GM23248 (cell line): ENCODE measurements around the gene KITLG. TPM values are rescaled to one million over a fixed set of nuclear protein-coding genes. Genes with fewer than 3 reads are reported as not detected.
A peak's percentile ranks its signal among the peaks of the same experiment; 100 is the strongest.

Source experiments
- DNase-seq: peaks from one replicate; pipeline ENCODE4 v3.0.0-alpha.2; 2015
- H2AFZ ChIP-seq: fragments of 200-600 bp; sonication (generic); 2 replicates; pipeline ENCODE4 v1.6.1; 2016; ENCODE audit warnings: antibody characterized with exemption
- H3F3A ChIP-seq: fragments of 200-600 bp; sonication (generic); 2 replicates; pipeline ENCODE4 v1.6.1; 2016; ENCODE audit warnings: mild to moderate bottlenecking, antibody characterized with exemption, mixed run types; ENCODE audit not compliant: insufficient read depth
- H3K27ac ChIP-seq: fragments of 200-600 bp; sonication (generic); 2 replicates; pipeline ENCODE4 v1.5.1; 2016; ENCODE audit warnings: mild to moderate bottlenecking
- H3K27me3 ChIP-seq: fragments of 200-600 bp; sonication (generic); replicated peaks from 2 replicates; pipeline ENCODE4 v1.6.1; 2016; ENCODE audit warnings: mild to moderate bottlenecking; ENCODE audit not compliant: insufficient read depth
- H3K36me3 ChIP-seq: fragments of 200-600 bp; sonication (generic); 2 replicates; pipeline ENCODE4 v1.6.1; 2016; ENCODE audit warnings: low read depth, mild to moderate bottlenecking
- H3K4me1 ChIP-seq: fragments of 200-600 bp; sonication (generic); 2 replicates; pipeline ENCODE4 v1.6.1; 2016; ENCODE audit warnings: mild to moderate bottlenecking; ENCODE audit not compliant: insufficient read depth
- H3K4me2 ChIP-seq: fragments of 200-600 bp; sonication (generic); one replicate; pipeline ENCODE4 v1.6.1; 2016; ENCODE audit warnings: mild to moderate bottlenecking; ENCODE audit not compliant: unreplicated experiment
- H3K4me3 ChIP-seq: fragments of 200-600 bp; sonication (generic); 2 replicates; pipeline ENCODE4 v1.5.1; 2016; ENCODE audit warnings: mild to moderate bottlenecking
- H3K79me2 ChIP-seq: fragments of 200-600 bp; sonication (generic); 2 replicates; pipeline ENCODE4 v1.6.1; 2016; ENCODE audit warnings: mild to moderate bottlenecking; ENCODE audit not compliant: insufficient read depth
- H3K9ac ChIP-seq: fragments of 200-600 bp; sonication (generic); 2 replicates; pipeline ENCODE4 v1.6.1; 2016; ENCODE audit warnings: mild to moderate bottlenecking
- H3K9me2 ChIP-seq: fragments of 200-600 bp; sonication (generic); 2 replicates; pipeline ENCODE4 v1.6.1; 2016; ENCODE audit warnings: mixed run types, mild to moderate bottlenecking, moderate library complexity; ENCODE audit not compliant: insufficient read depth
- H3K9me3 ChIP-seq: fragments of 200-600 bp; sonication (generic); one replicate; pipeline ENCODE4 v1.6.1; 2017; ENCODE audit warnings: low read depth
- H4K20me1 ChIP-seq: fragments of 200-600 bp; sonication (generic); 2 replicates; pipeline ENCODE4 v1.6.0; 2016; ENCODE audit not compliant: insufficient read depth
- EZH2 ChIP-seq: fragments of 200-600 bp; sonication (generic); IDR thresholded peaks from 2 replicates; pipeline ENCODE4 v1.6.1; 2018; ENCODE audit warnings: antibody characterized with exemption, mild to moderate bottlenecking; ENCODE audit not compliant: insufficient read depth, poor library complexity, severe bottlenecking
- EZH2phosphoT487 ChIP-seq: fragments of 200-600 bp; sonication (generic); IDR thresholded peaks from 2 replicates; pipeline ENCODE4 v1.6.1; 2018; ENCODE audit warnings: antibody characterized with exemption, moderate library complexity, mild to moderate bottlenecking, low read depth; ENCODE audit not compliant: insufficient read depth
- WGBS, 2 experiments: methylation state at CpG; one replicate each; pipeline ENCODE4 v1.1.6; 2015 to 2017; ENCODE audit warnings: low lambda C conversion rate in 2 of 2, low coverage in 1 of 2; ENCODE audit errors: missing lambda C conversion rate in 2 of 2; 5-methylcytosine and 5-hydroxymethylcytosine counted together
- in situ Hi-C: fragments of 300-500 bp; cut with MboI; formaldehyde crosslinking; loops from 2 replicates; pipeline ENCODE4 v1.15.0; 2020
- polyA plus RNA-seq: library from polyadenylated mRNA; unstranded; fragments of >200 nt; fragmentation: Nextera tagmentation; extraction: Ambion mirVana; gene quantifications from 2 replicates; pipeline ENCODE4 v1.2.1, GENCODE V29; 2016
- small RNA-seq: library from RNA; depleted of rRNA; stranded (forward); fragments of <200 nt; gene quantifications from one replicate; pipeline ENCODE3, GENCODE V24; 2014; ENCODE audit warnings: low read depth, low replicate concordance
- total RNA-seq: library from RNA; depleted of rRNA; stranded (reverse); fragments of >200 nt; shearing (Covaris generic); gene quantifications from 2 replicates; pipeline ENCODE4 v1.2.3, GENCODE V29; 2014

The KITLG gene
- total and polyA plus RNA-seq, 2 experiments from 2014 or later, result 34.8 to 98.4 TPM

DNA sequence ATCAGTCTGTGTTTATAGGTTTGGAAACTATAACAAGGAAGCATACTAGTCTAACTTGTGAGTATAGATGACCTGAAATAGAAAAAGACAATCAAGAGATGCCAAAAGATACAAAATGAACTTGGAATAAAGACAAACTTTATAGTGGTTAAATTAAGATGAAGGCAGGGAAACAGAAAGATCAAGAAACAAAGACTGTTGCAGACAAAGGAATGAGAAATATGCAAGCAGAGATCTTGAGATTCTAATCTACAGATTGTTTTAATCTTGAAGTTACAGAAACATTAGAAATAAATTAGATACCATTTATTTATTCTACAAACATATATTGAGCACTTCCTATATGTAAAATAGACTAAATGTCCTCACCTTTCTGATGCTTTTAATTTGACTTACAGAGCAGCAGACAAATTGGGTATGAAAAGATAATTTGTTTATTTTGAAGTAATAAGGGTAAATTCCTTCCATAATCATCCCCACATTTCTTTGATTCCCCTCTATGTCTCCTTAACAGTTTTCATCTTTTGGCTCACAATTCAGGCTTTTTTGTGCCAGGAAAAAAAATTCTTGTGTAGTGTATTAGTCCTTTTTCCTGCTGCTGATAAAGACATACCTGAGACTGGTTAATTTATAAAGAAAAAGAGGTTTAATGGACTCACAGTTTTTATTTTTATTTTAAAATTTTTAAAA, 134.4 kb downstream of the KITLG start:
- Histone ChIP-seq H3K79me2 (no peaks in the 10 kb centered on the region), H3K4me3 (no peak overlapping the region), H3K9ac (peak overlapping the region; percentile 19; the same call in 1 of the 2 replicates), H3K36me3 (no peaks in the 10 kb centered on the region), H3F3A (peaks cover 17% of the 10 kb centered on the region; the same call in 1 of the 2 replicates), H3K4me1 (peaks cover 13% of the 10 kb centered on the region), H3K9me3 (no peaks in the 10 kb centered on the region), H3K27me3 (no peaks in the 10 kb centered on the region), H4K20me1 (no peaks in the 10 kb centered on the region), H3K27ac (peak overlapping the region; percentile 0; the same call in 1 of the 2 replicates), H2AFZ (peak overlapping the region; percentile 35; the same call in 1 of the 2 replicates), H3K4me2 (peak overlapping the region; percentile 6), H3K9me2 (peaks cover 5% of the 10 kb centered on the region; the same call in 1 of the 2 replicates)
- no peak for DNase-seq
- no peak for TF ChIP-seq EZH2phosphoT487
- TF ChIP-seq EZH2, result no peak
- in situ Hi-C loops, result no loop called here

DNA sequence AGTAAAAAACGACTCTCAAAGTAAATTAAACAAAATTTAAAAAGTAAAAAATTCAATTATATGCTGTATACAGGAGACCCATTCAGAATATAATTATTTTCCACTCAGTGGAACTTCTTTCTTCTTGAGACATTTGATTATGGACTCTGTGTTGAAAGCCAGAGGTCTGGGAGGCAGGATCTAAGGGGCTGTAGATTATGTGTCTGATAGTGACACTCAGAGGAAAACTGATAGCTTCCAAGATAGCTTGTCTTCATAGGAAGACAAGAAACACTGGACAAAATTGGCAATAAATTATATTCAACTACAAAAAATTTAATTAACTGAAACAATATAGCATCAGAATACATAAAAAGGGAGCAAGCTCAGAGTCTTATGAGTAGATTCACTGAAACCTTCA, 135.8 kb downstream of the KITLG start:
- Histone ChIP-seq H3K36me3 (no peaks in the 10 kb centered on the region), H3K4me3 (no peak overlapping the region), H3F3A (peaks cover 17% of the 10 kb centered on the region; the same call in 1 of the 2 replicates), H3K27ac (no peak overlapping the region), H3K27me3 (no peaks in the 10 kb centered on the region), H3K79me2 (no peaks in the 10 kb centered on the region), H3K4me1 (peaks cover 13% of the 10 kb centered on the region), H3K9me3 (no peaks in the 10 kb centered on the region), H4K20me1 (no peaks in the 10 kb centered on the region), H2AFZ (no peak overlapping the region), H3K9me2 (peaks cover 5% of the 10 kb centered on the region; the same call in 1 of the 2 replicates), H3K9ac (no peak overlapping the region), H3K4me2 (no peak overlapping the region)
- no peak for DNase-seq
- 79 to 96% methylated on average over 1 of the region's 1 CpG for WGBS, 2 experiments
- in situ Hi-C loops, result no loop called here
- TF ChIP-seq EZH2phosphoT487 (no peak), EZH2 (no peak)

Small RNA genes within 50 kb of the gene (small RNA-seq; reads per million reads assigned to genes)
- not detected for gene RNU1-117P
